Measurements from ENCODE around the gene PARM1. TPM values are rescaled to one million over a fixed set of nuclear protein-coding genes. Genes with fewer than 3 reads are reported as not detected.
A peak's percentile ranks its signal among the peaks of the same experiment; 100 is the strongest.

PARM1 gene
- total RNA-seq (2014; rRNA removed; shearing (Covaris generic)): under 0.01 and 0.10 TPM in 2 replicates

GRCh38 chr4:74932832-74933561 is at the start of gene PARM1:
Gene PARM1 (plus strand): TSS chr4:74933116. CDS start chr4:74933328, 212 bp downstream.
- DNase-seq (ENCODE audit: low read depth): peak; percentile 41

GRCh38 chr4:74884266-74884665 is 48.6 kb upstream of the PARM1 start:
- DNase-seq (ENCODE audit: low read depth): no peak

- no peak for DNase-seq (ENCODE audit: low read depth)
Measured at GRCh38 chr4:74886484-74886883, 46.4 kb upstream of the PARM1 start.

- DNase-seq (ENCODE audit: low read depth): no peak
Measured at GRCh38 chr4:74890341-74890740, 42.6 kb upstream of the PARM1 start.

- no peak for DNase-seq (ENCODE audit: low read depth)
Measured at GRCh38 chr4:74891037-74891436, 41.9 kb upstream of the PARM1 start.

GRCh38 chr4:74893171-74893570 is 39.7 kb upstream of the PARM1 start:
- no peak for DNase-seq (ENCODE audit: low read depth)

GRCh38 chr4:74896595-74896994 is 36.3 kb upstream of the PARM1 start:
- DNase-seq (ENCODE audit: low read depth): no peak

- no peak for DNase-seq (ENCODE audit: low read depth)
Measured at GRCh38 chr4:74897386-74897785, 35.5 kb upstream of the PARM1 start.

- DNase-seq (ENCODE audit: low read depth): no peak
Measured at GRCh38 chr4:74900862-74901261, 32.1 kb upstream of the PARM1 start.

GRCh38 chr4:74904509-74905065 is 28.3 kb upstream of the PARM1 start:
- no peak for DNase-seq (ENCODE audit: low read depth)

GRCh38 chr4:74906771-74907170 is 26.1 kb upstream of the PARM1 start:
- DNase-seq (ENCODE audit: low read depth): no peak

- no peak for DNase-seq (ENCODE audit: low read depth)
Measured at GRCh38 chr4:74919783-74920182, 13.1 kb upstream of the PARM1 start.

GRCh38 chr4:74920704-74921103 is 12.2 kb upstream of the PARM1 start:
- DNase-seq (ENCODE audit: low read depth): no peak

- DNase-seq (ENCODE audit: low read depth): no peak
Measured at GRCh38 chr4:74921490-74921889, 11.4 kb upstream of the PARM1 start.

GRCh38 chr4:74926007-74926406 is 6.9 kb upstream of the PARM1 start:
- no peak for DNase-seq (ENCODE audit: low read depth)

- DNase-seq (ENCODE audit: low read depth): no peak
Measured at GRCh38 chr4:74930162-74930561, 2.8 kb upstream of the PARM1 start.

GRCh38 chr4:74931376-74931775 is 1.5 kb upstream of the PARM1 start:
- DNase-seq (ENCODE audit: low read depth): no peak

GRCh38 chr4:74932010-74932409 is 906 bp upstream of the PARM1 start:
- no peak for DNase-seq (ENCODE audit: low read depth)

- DNase-seq (ENCODE audit: low read depth): no peak
Measured at GRCh38 chr4:74933562-74934015, 673 bp downstream of the PARM1 start.

GRCh38 chr4:74934016-74934831 is 1.3 kb downstream of the PARM1 start:
- DNase-seq (ENCODE audit: low read depth): peak; percentile 0

- no peak for DNase-seq (ENCODE audit: low read depth)
Measured at GRCh38 chr4:74934888-74935287, 2.0 kb downstream of the PARM1 start.

- no peak for DNase-seq (ENCODE audit: low read depth)
Measured at GRCh38 chr4:74941123-74941522, 8.2 kb downstream of the PARM1 start.
